Osteocyte (in vitro differentiated cells): Measurements from ENCODE around the gene TBPL1. TPM values are rescaled to one million over a fixed set of nuclear protein-coding genes. Genes with fewer than 3 reads are reported as not detected.

Experiments used
- DNase-seq: peaks from one replicate; pipeline ENCODE4 v3.0.0; 2021; ENCODE audit warnings: mixed read lengths; ENCODE audit not compliant: unreplicated experiment; ENCODE audit errors: extremely low spot score
- H3K27ac Mint-ChIP-seq: one replicate; pipeline ENCODE4 v1.8.0; 2021; ENCODE audit warnings: mild to moderate bottlenecking, mixed read lengths; ENCODE audit not compliant: unreplicated experiment
- H3K27me3 Mint-ChIP-seq: one replicate; pipeline ENCODE4 v1.8.0; 2021; ENCODE audit warnings: mixed read lengths; ENCODE audit not compliant: unreplicated experiment
- H3K36me3 Mint-ChIP-seq: one replicate; pipeline ENCODE4 v1.8.0; 2021; ENCODE audit warnings: mixed read lengths; ENCODE audit not compliant: unreplicated experiment
- H3K4me1 Mint-ChIP-seq: one replicate; pipeline ENCODE4 v1.8.0; 2021; ENCODE audit warnings: mixed read lengths; ENCODE audit not compliant: unreplicated experiment
- H3K4me3 Mint-ChIP-seq: one replicate; pipeline ENCODE4 v1.8.0; 2021; ENCODE audit warnings: mild to moderate bottlenecking, moderate library complexity, mixed read lengths; ENCODE audit not compliant: unreplicated experiment
- H3K9me3 Mint-ChIP-seq: one replicate; pipeline ENCODE4 v1.8.0; 2021; ENCODE audit warnings: mixed read lengths; ENCODE audit not compliant: unreplicated experiment
- CTCF ChIP-seq: fragments of 200-600 bp; sonication (generic); IDR thresholded peaks from 2 replicates; pipeline ENCODE4 v1.5.0; 2021; ENCODE audit warnings: antibody characterized with exemption, mild to moderate bottlenecking, moderate library complexity
- total RNA-seq: library from RNA; stranded (reverse); gene quantifications from 2 replicates; pipeline ENCODE4 v1.2.1, GENCODE V29; 2021

TBPL1 gene
- total RNA-seq, 1 donor from 2014 or later, result 35.0 TPM

DNA sequence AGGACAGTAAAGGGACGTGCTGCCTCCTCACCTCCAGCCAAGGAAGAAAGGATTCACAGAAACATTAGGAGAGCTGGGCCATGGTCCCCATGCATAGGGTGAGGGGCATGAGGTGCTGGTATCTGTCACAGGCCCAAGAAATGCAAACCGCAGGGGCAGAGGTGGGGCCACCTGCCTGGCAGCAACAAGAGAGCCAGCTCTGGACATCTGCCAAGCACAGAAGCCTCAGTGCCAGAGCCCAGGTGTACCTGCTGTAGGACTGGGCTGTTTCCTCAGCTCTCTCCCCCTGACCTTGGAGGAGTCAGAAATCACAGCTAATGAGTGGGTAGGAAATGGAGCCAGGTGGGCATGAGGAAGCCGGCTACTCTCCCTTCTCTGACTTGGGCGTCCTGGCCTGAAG is 54.1 kb downstream of the TBPL1 start:
- H3K9me3 Mint-ChIP-seq, result no peaks in the 10 kb centered on the region
- DNase-seq, result no peak
- H3K27me3 Mint-ChIP-seq, result no peaks in the 10 kb centered on the region
- no peak for TF ChIP-seq CTCF
- H3K36me3 Mint-ChIP-seq, result peaks cover 14% of the 10 kb centered on the region
- H3K27ac Mint-ChIP-seq, result no peak overlapping the region
- H3K4me1 Mint-ChIP-seq, result peaks cover 32% of the 10 kb centered on the region
- H3K4me3 Mint-ChIP-seq, result no peak overlapping the region

- Mint-ChIP-seq H3K27me3 (no peaks in the 10 kb centered on the region), H3K36me3 (peaks cover 10% of the 10 kb centered on the region), H3K9me3 (no peaks in the 10 kb centered on the region), H3K27ac (no peak overlapping the region), H3K4me3 (no peak overlapping the region), H3K4me1 (peaks cover 8% of the 10 kb centered on the region)
- no peak for DNase-seq
- no peak for TF ChIP-seq CTCF
Measured at GRCh38 chr6:134009876-134010275, 56.9 kb downstream of the TBPL1 start.

GRCh38 chr6:134010400-134010799 is 57.4 kb downstream of the TBPL1 start:
- DNase-seq, result no peak
- Mint-ChIP-seq H3K27me3 (no peaks in the 10 kb centered on the region), H3K27ac (no peak overlapping the region), H3K36me3 (peaks cover 10% of the 10 kb centered on the region), H3K4me3 (no peak overlapping the region), H3K9me3 (no peaks in the 10 kb centered on the region), H3K4me1 (peaks cover 8% of the 10 kb centered on the region)
- no peak for TF ChIP-seq CTCF

DNA sequence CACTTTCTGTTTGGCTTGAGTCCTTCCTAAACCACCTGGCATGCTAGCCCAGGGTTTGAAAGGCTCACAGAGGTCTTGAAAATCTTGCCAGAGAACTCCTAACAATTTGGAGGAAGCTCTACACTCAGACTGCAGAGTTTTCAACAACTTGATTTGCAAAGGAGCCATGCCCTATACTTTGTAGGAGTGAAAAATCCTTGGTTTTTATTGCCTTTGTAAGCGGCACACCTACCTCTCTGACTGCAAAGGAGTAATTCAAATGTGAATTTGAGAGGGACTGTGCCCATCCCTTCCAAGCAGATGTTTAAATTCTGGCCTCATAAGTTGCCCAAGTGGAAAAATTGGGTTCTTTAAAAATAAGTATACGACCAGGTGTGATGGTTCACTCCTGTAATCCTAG is 58.0 kb downstream of the TBPL1 start:
- peaks cover 5% of the 10 kb centered on the region for H3K36me3 Mint-ChIP-seq
- no peaks in the 10 kb centered on the region for H3K9me3 Mint-ChIP-seq

GRCh38 chr6:134014588-134015137 is 61.6 kb downstream of the TBPL1 start:
- Mint-ChIP-seq H3K27me3 (no peaks in the 10 kb centered on the region), H3K36me3 (peaks cover 13% of the 10 kb centered on the region), H3K4me1 (peaks cover 15% of the 10 kb centered on the region), H3K4me3 (no peak overlapping the region), H3K9me3 (peaks cover 3% of the 10 kb centered on the region), H3K27ac (no peak overlapping the region)
- no peak for DNase-seq
- no peak for TF ChIP-seq CTCF

More for the DNA sequence above, 58.0 kb downstream of the TBPL1 start:
- H3K27me3 Mint-ChIP-seq, result no peaks in the 10 kb centered on the region
- no peak overlapping the region for H3K27ac Mint-ChIP-seq
- H3K4me1 Mint-ChIP-seq, result peaks cover 3% of the 10 kb centered on the region
- H3K4me3 Mint-ChIP-seq, result no peak overlapping the region
- no peak for TF ChIP-seq CTCF
- DNase-seq, result no peak
